ENCODE data around the gene SFXN5.
A peak's percentile ranks its signal among the peaks of the same experiment; 100 is the strongest.
"Not testable (repeated sequence)": the region's sequence is repeated elsewhere in the genome, so short reads cannot be mapped to it uniquely, and the experiment has no call there.

SFXN5 gene

DNA sequence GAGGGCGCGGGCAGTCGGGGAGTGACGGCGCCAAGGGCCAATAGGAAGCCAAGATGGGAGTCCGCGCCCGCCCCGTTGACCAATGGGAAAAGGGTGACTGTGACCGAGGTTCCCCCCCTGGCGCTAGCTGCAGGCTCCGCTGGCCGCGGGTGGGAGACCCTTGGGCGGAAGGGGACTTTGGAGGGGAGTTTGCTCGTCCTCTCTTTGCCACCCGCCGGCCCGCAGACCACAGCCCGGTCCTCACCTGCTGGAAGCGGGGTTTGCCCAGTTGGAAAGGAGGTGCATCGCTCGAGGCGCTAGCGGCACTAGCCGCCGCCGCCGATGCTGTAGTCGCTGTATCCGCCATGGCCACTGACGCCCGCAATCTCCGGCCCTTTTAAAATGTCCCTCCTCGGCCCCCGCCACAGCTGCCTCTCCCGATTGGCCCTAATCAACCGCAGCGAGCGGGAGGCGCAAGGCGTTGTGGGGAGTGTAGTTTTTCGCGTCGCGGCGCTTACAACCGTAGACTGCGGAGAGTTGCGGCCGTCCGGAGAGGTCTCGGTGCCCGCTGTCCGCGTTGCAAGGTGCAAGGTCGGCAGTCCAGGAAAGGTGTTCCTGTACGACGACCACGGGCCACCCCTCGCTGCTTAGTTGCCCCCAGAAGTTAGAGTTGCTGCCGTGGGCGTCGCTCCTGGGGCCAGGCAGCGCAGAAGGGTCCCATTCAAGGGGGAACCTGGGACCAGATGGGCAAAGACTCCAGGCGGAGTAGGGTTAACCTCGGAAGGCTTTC, at the start of gene SFXN5:
TSS of gene SFXN5 (minus strand) at position 353 of the 769 bp plus-strand sequence. CDS start at position 346, 7 bp downstream.
- no peak for TF ChIP-seq Cebpa-rat (IDR thresholded peaks at IDR 0.05)
- peaks cover 20% of the 10 kb centered on the region for H3K36me3 ChIP-seq
- H4K20me1 ChIP-seq = 0 out of 2 replicates have a peak, but pooled peaks cover 8% of the 10 kb centered on the region
- H3K27me3 ChIP-seq = no peaks in the 10 kb centered on the region
- peak within 1 kb of the TSS; percentile 83 for H3K9ac ChIP-seq
- H3K4me2 ChIP-seq = peak within 1 kb of the TSS; percentile 89
- no peaks in the 10 kb centered on the region for H3K9me3 ChIP-seq
- H3K4me3 ChIP-seq = peak within 1 kb of the TSS; percentile 75
- peaks cover 15% of the 10 kb centered on the region for H3K4me1 ChIP-seq
- H3K27ac ChIP-seq = peak within 1 kb of the TSS; percentile 89

DNA sequence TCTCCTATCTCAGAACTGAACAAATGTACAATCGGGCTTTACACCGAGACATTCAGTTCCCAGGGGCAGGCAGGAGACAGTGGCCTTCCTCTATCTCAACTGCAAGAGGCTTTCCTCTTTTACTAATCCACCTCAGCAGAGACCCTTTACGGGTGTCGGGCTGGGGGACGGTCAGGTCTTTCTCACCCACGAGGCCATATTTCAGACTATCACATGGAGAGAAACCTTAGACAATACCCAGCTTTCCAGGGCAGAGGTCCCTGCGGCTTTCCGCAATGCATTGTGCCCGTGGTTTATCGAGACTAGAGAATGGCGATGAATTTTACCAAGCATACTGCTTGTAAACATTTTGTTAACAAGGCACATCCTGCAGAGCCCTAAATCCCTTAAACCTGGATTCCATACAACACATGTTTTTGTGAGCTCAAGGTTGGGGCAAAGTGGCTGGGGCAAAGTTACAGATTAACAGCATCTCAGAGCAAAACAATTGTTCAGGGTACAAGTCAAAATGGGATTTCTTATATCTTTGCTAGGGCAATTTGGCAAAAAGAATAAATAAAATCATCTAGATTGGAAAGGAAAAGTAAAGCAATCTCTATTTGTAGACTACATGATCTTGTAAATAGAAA, 48.2 kb upstream of the SFXN5 start:
- H3K4me3 ChIP-seq, H3K4me1 ChIP-seq, H3K27me3 ChIP-seq, H3K4me2 ChIP-seq, H3K9me3 ChIP-seq, H3K36me3 ChIP-seq, H3K27ac ChIP-seq, H4K20me1 ChIP-seq, H3K9ac ChIP-seq: not testable (repeated sequence)

DNA sequence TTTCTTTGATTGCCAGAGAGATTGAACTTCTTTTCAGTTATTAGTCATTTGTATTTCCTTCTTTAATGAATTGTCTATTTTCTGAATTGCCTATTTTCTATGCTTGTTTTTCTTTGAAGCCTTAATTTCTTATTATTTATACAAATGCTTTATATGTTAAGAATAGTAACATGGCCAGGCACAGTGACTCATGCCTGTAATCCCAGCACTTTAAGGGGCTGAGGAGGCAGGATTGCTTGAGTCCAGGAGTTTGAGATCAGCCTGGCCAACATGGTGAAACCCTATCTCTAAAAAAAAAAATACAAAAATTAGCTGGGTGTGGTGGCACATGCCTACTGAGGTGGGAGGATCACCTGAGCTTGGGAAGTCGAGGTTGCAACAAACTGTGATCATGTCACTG, 45.9 kb upstream of the SFXN5 start:
- Histone ChIP-seq H3K27ac (no peak overlapping the region), H3K36me3 (no peaks in the 10 kb centered on the region), H4K20me1 (0 out of 2 replicates have a peak, but pooled peaks cover 5% of the 10 kb centered on the region), H3K4me1 (no peaks in the 10 kb centered on the region), H3K9ac (no peak overlapping the region), H3K4me2 (no peak overlapping the region), H3K4me3 (no peak overlapping the region), H3K9me3 (no peaks in the 10 kb centered on the region), H3K27me3 (no peaks in the 10 kb centered on the region; the same call in 1 of the 2 replicates)
- no peak for TF ChIP-seq Cebpa-rat (IDR thresholded peaks at IDR 0.05)

DNA sequence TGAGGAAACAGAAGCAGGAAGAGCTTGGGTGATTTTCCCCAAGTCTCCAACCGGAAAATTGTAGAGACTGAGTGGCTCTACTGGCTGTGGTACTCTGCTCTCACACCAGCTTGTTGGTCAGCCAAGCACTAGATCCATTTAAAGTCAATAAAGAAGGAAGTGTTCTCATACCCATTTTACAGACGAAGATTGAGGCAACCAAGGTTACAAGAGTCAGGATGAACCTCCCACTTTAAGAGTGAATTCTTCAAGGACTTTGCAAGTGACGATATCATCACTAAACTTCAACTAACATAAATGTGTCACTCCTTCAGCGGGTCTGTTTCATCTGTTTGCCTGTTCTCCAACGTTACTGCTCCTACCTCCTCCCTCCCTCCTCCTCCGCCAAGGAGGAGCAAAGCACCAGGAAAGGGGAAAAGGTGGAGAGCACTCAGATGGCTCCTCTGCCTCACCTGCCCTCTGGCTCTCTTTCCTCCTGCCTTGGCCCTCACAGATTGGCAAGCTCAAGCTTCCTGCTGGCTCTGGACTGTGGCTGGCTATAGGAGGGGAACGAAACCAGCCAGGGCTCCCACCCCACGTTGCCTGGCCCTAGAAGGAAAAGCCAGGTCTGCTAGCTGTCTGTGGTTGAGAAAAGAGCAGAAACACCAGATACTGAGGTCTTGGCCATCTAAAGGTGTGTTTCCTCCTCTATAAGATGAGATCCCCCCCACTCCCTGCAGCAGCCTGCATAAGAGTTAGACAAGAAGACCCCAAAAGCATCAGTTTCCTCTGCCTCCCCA, 44.9 kb upstream of the SFXN5 start:
- H3K36me3 ChIP-seq = no peaks in the 10 kb centered on the region
- H3K27ac ChIP-seq = no peak overlapping the region
- peaks cover 8% of the 10 kb centered on the region for H3K4me1 ChIP-seq
- no peaks in the 10 kb centered on the region; the same call in 1 of the 2 replicates for H3K27me3 ChIP-seq
- no peak overlapping the region for H3K9ac ChIP-seq
- H3K4me3 ChIP-seq = no peak overlapping the region
- H3K4me2 ChIP-seq = no peak overlapping the region
- no peak for TF ChIP-seq Cebpa-rat (IDR thresholded peaks at IDR 0.05)
- peaks cover 10% of the 10 kb centered on the region for H4K20me1 ChIP-seq
- H3K9me3 ChIP-seq = no peaks in the 10 kb centered on the region

DNA sequence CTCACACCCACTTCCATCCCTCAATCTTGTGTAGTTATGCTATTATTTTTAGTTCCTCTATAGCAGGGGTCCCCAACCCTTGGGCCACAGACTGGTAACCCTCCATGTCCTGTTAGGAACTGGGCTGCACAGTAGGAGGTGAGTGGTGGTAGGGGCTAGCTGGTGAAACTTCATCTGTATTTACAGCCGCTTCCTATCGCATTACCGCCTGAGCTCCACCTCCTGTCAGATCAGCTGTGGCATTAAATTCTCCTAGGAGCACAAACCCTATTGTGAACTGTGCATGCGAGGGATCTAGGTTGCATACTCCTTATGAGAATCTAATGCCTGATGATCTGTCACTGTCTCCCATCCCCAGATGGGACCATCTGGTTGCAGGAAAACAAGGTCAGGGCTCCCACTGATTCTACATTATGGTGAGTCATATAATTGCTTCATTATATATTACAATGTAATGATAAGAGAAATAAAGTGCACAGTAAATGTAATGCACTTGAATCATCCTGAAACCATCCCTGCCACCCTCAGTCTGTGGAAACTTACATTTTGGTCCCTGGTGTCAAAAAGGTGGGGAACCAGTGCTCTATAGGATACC, 42.9 kb upstream of the SFXN5 start:
- Histone ChIP-seq H3K4me3 (no peak overlapping the region), H3K4me2 (no peak overlapping the region), H4K20me1 (peaks cover 30% of the 10 kb centered on the region), H3K4me1 (peaks cover 27% of the 10 kb centered on the region), H3K9me3 (no peaks in the 10 kb centered on the region), H3K27ac (no peak overlapping the region), H3K27me3 (peaks cover 4% of the 10 kb centered on the region; the same call in 1 of the 2 replicates), H3K36me3 (no peaks in the 10 kb centered on the region), H3K9ac (no peak overlapping the region)
- no peak for TF ChIP-seq Cebpa-rat (IDR thresholded peaks at IDR 0.05)

- H3K27ac ChIP-seq = peak within 1 kb of the TSS; percentile 82
- TF ChIP-seq Cebpa-rat (IDR thresholded peaks at IDR 0.05) = no peak
- H3K4me2 ChIP-seq = peak within 1 kb of the TSS; percentile 98
- peaks cover 4% of the 10 kb centered on the region; the same call in 1 of the 2 replicates for H3K27me3 ChIP-seq
- peaks cover 4% of the 10 kb centered on the region; the same call in 1 of the 2 replicates for H3K36me3 ChIP-seq
- H3K9ac ChIP-seq = peak within 1 kb of the TSS; percentile 84
- peak within 1 kb of the TSS; percentile 91 for H3K4me3 ChIP-seq
- peaks cover 31% of the 10 kb centered on the region for H3K4me1 ChIP-seq
- H3K9me3 ChIP-seq = no peaks in the 10 kb centered on the region
- peaks cover 42% of the 10 kb centered on the region for H4K20me1 ChIP-seq
Observed at GRCh38 chr2:73112913-73113854, 41.7 kb upstream of the SFXN5 start, which contains the start of gene RAB11FIP5. Gene RAB11FIP5 (minus strand): TSS chr2:73112948. CDS start chr2:73112777, 171 bp downstream.

DNA sequence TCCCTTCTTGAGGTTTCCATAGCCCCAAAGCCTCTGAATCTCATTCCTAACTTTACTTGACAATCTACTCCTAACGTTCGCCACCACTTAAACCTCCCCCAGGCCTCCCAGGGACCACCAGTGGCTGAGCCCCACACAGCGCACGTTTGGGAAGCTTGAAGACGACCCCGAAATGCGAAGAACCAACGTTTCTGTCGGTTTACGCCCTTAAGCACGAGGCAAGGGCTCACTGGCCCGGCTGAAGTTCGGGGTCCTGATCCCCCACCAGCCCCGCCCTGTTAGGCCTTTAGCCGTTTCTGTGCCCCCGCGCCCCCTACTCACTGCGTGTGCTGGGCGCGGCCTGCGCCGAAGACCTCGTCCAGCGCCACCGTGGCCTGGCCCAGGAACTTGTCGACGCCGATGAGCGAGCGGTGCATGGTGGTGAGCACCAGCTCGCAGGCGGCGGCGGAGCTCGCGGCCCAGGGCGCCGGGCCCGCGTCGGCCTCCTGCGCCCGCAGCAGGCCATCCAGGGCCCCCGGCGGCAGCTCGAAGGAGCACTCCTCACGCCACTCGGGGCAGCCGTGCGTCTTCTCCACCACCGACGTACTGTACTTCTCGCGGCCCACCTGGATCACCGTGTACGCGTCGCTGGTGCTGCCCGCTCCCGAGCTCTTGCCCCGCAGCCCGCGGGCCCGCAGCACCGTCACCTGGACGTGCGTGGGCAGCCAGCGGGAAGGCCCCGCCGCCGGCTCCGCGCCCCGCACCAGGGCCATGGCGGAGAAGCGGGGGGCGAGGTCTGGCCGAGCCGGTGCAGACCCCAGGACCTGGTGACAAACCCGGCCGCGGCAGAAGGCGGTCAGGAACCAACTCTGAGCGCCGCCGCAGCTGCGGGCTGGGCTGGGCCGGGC, 40.8 kb upstream of the SFXN5 start:
- Histone ChIP-seq H3K27ac (peak overlapping the region; percentile 82), H3K4me1 (peaks cover 40% of the 10 kb centered on the region), H3K36me3 (peaks cover 7% of the 10 kb centered on the region; the same call in 1 of the 2 replicates), H3K4me2 (peak overlapping the region; percentile 98), H3K9me3 (no peaks in the 10 kb centered on the region), H3K4me3 (peak overlapping the region; percentile 91), H4K20me1 (peaks cover 51% of the 10 kb centered on the region), H3K27me3 (peaks cover 4% of the 10 kb centered on the region; the same call in 1 of the 2 replicates), H3K9ac (peak overlapping the region; percentile 84)
- no peak for TF ChIP-seq Cebpa-rat (IDR thresholded peaks at IDR 0.05)
